ENCODE results near the gene TNFSF13. TPM values are rescaled to one million over a fixed set of nuclear protein-coding genes. Genes with fewer than 3 reads are reported as not detected.

The TNFSF13 gene
- total RNA-seq, 2 experiments from 2014 or later: 1.1 to 1.7 TPM

DNA sequence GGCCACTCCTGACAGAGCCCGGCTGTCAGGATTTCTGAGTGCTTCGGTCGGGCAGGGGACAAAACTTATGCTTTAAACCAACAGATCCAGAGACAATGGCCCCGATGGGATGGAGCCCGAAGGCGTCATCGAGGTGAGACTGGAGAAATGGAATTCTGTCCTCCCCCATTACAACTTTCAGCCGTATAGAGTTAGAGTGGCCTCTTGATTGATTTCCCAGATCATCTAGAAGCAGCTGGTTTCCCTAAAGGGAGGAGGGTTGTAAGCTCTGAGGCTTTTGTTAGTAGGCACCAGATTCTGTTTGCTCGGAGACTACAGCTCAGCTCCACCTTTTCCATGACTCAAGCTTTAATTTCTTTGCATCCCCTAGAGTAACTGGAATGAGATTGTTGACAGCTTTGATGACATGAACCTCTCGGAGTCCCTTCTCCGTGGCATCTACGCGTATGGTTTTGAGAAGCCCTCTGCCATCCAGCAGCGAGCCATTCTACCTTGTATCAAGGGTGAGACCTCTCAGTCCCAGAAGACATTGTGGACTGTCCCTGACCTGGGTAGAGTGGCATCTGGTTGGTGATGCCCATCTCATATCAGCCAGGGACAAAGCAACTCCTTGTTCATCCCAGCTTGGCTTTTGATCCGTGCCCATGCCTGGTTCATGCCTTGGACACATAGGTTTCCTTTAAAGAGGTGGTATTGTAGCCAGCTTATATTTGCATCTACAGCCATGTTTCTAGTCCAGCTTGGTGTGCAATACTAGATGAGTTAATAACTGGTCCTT is 15.8 kb downstream of the TNFSF13 start:
- ATAC-seq (ENCODE audit: poor library complexity) (no peak), DNase-seq (no peak)
- peaks cover 3% of the 10 kb centered on the region for H3K27me3 Mint-ChIP-seq
- peaks cover 89% of the 10 kb centered on the region for H3K36me3 Mint-ChIP-seq (ENCODE audit: low read depth)
- H3K4me3 Mint-ChIP-seq: peak overlapping the region; percentile 99
- POLR2A ChIA-PET: interaction anchor here (0.6 to 7.0 kb wide), 20 partner anchors 8 to 539 kb away, joined by 3 to 143 read pairs (median 4); partner anchors contain the start of genes CTDNEP1, DVL2, FXR2 and MPDU1
- no peaks in the 10 kb centered on the region for H3K27me3 ChIP-seq (ENCODE audit: control insufficient read depth in 1 of 2, insufficient read depth in 2 of 2, low read length in 2 of 2)
- H3K27ac ChIP-seq (ENCODE audit: low read depth in 1 of 2, low read length in 2 of 2): peak overlapping the region; percentile 77 to 96
- H3K9me3 ChIP-seq (ENCODE audit: control insufficient read depth in 1 of 2, insufficient read depth in 1 of 2, low read length in 2 of 2): no peaks in the 10 kb centered on the region
- peaks cover 76% of the 10 kb centered on the region for H3K36me3 ChIP-seq (ENCODE audit: insufficient read depth, low read length)
- intact Hi-C loops (cut with DNase I, micrococcal nuclease): loop anchor here (1.0 to 5.0 kb wide), 2 partner anchors 9 to 268 kb away; partner anchors contain the start of gene MPDU1 (in 1 of the 2)
- H3K4me1 ChIP-seq (ENCODE audit: insufficient read depth, low read length): peaks cover 65% of the 10 kb centered on the region
- H3K9me3 Mint-ChIP-seq: no peaks in the 10 kb centered on the region
- no peak for TF ChIP-seq CTCF (IDR thresholded peaks at IDR 0.05)
- CTCF ChIA-PET: interaction anchor here (0.9 to 2.4 kb wide), 4 partner anchors 14 to 137 kb away, joined by 3 to 15 read pairs (median 8); partner anchors contain the start of gene WRAP53
- peak overlapping the region; percentile 100 for H3K4me3 ChIP-seq (ENCODE audit: low read length)
- H3K27ac Mint-ChIP-seq: peak overlapping the region; percentile 99
- peaks cover 65% of the 10 kb centered on the region for H3K4me1 Mint-ChIP-seq (ENCODE audit: low read depth)

DNA sequence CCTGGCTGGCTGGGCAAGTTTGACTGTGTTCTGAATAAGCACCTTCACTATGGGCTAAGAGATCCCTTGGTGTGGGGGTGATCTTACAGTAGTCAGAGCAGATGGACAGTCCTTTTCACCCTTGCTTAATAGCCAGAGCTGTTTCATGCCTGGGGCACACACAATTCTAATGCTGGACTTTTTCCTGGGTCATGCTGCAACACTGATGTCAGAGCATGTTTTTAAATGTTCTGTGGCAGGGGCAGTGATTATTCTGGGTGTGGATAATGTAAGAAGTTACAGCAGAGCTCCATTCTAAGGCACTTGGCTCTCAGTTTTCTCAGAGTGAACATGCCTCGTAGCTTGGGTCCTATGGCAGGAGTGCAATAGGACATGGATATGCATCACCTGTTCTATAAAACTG is 16.9 kb downstream of the TNFSF13 start:
- Mint-ChIP-seq H3K27me3 (peaks cover 3% of the 10 kb centered on the region), H3K36me3 (ENCODE audit: low read depth) (peaks cover 87% of the 10 kb centered on the region), H3K4me3 (peak overlapping the region; percentile 99), H3K27ac (peak overlapping the region; percentile 99), H3K9me3 (no peaks in the 10 kb centered on the region), H3K4me1 (ENCODE audit: low read depth) (peaks cover 77% of the 10 kb centered on the region)
- H3K27me3 ChIP-seq (ENCODE audit: control insufficient read depth in 1 of 2, insufficient read depth in 2 of 2, low read length in 2 of 2): no peaks in the 10 kb centered on the region
- H3K27ac ChIP-seq (ENCODE audit: low read depth in 1 of 2, low read length in 2 of 2): peak overlapping the region in 1 of 2 donors; percentile 38
- CTCF ChIA-PET: interaction anchor here (2.3 kb wide), 2 partner anchors 14 to 113 kb away, joined by 8 to 15 read pairs; partner anchors contain the start of gene WRAP53
- no peak overlapping the region for H3K4me3 ChIP-seq (ENCODE audit: low read length)
- POLR2A ChIA-PET: interaction anchor here (0.5 to 7.0 kb wide), 9 partner anchors 9 to 139 kb away, joined by 3 to 143 read pairs (median 5); partner anchors contain the start of genes FXR2, MPDU1, SENP3 and TP53
- no peak for TF ChIP-seq CTCF (IDR thresholded peaks at IDR 0.05)
- intact Hi-C loops (cut with DNase I, micrococcal nuclease): no loop called here
- DNase-seq (no peak), ATAC-seq (ENCODE audit: poor library complexity) (no peak)
- H3K9me3 ChIP-seq (ENCODE audit: control insufficient read depth in 1 of 2, insufficient read depth in 1 of 2, low read length in 2 of 2): no peaks in the 10 kb centered on the region
- peaks cover 73% of the 10 kb centered on the region for H3K4me1 ChIP-seq (ENCODE audit: insufficient read depth, low read length)
- peaks cover 67% of the 10 kb centered on the region for H3K36me3 ChIP-seq (ENCODE audit: insufficient read depth, low read length)

- intact Hi-C loops (cut with DNase I, micrococcal nuclease): no loop called here
- Histone ChIP-seq H3K4me3 (ENCODE audit: low read length) (no peak overlapping the region), H3K4me1 (ENCODE audit: insufficient read depth, low read length) (peaks cover 73% of the 10 kb centered on the region), H3K9me3 (ENCODE audit: control insufficient read depth in 1 of 2, insufficient read depth in 1 of 2, low read length in 2 of 2) (no peaks in the 10 kb centered on the region), H3K36me3 (ENCODE audit: insufficient read depth, low read length) (peaks cover 63% of the 10 kb centered on the region), H3K27me3 (ENCODE audit: control insufficient read depth in 1 of 2, insufficient read depth in 2 of 2, low read length in 2 of 2) (no peaks in the 10 kb centered on the region), H3K27ac (ENCODE audit: low read depth in 1 of 2, low read length in 2 of 2) (no peak overlapping the region)
- H3K36me3 Mint-ChIP-seq (ENCODE audit: low read depth): peaks cover 88% of the 10 kb centered on the region
- peaks cover 3% of the 10 kb centered on the region for H3K27me3 Mint-ChIP-seq
- TF ChIP-seq CTCF (IDR thresholded peaks at IDR 0.05): no peak
- no peaks in the 10 kb centered on the region for H3K9me3 Mint-ChIP-seq
- CTCF ChIA-PET: interaction anchor here (0.7 kb wide), 1 partner anchor 112 kb away, joined by 3 read pairs; no protein-coding TSS in a partner anchor
- H3K4me1 Mint-ChIP-seq (ENCODE audit: low read depth): peaks cover 81% of the 10 kb centered on the region
- ATAC-seq (ENCODE audit: poor library complexity): no peak
- peak overlapping the region; percentile 99 for H3K27ac Mint-ChIP-seq
- peak overlapping the region; percentile 70 for H3K4me3 Mint-ChIP-seq
- POLR2A ChIA-PET: interaction anchor here (0.6 to 7.0 kb wide), 8 partner anchors 9 to 139 kb away, joined by 3 to 143 read pairs (median 5); partner anchors contain the start of genes FXR2, MPDU1, SENP3 and TP53
- no peak for DNase-seq
These were observed 17.4 kb downstream of the TNFSF13 start for GRCh38 chr17:7575959-7576358.

Data from CD4-positive, alpha-beta T cell (primary cell).